H9 (cell line): Measurements from ENCODE around the gene MARCHF7. TPM values are rescaled to one million over a fixed set of nuclear protein-coding genes. Genes with fewer than 3 reads are reported as not detected.

ENCODE experiments used
- DNase-seq: peaks from one replicate; pipeline ENCODE4 v3.0.0-alpha.2; 2017
- H2AFZ ChIP-seq: one replicate; pipeline ENCODE4 v1.6.1; 2013; ENCODE audit warnings: mild to moderate bottlenecking, low read length, control low read depth, moderate library complexity
- H2AK5ac ChIP-seq: 2 replicates; pipeline ENCODE4 v1.6.1; 2013; ENCODE audit warnings: low read length, control low read depth, mixed read lengths; ENCODE audit not compliant: insufficient read length
- H2BK120ac ChIP-seq: one replicate; pipeline ENCODE4 v1.6.1; 2013; ENCODE audit warnings: low read depth, mild to moderate bottlenecking, low read length, control low read depth, inconsistent platforms; ENCODE audit not compliant: poor library complexity, severe bottlenecking
- H2BK12ac ChIP-seq: 2 replicates; pipeline ENCODE4 v1.6.1; 2013; ENCODE audit warnings: low read length, control low read depth, mixed read lengths, low read depth; ENCODE audit not compliant: insufficient read length
- H2BK15ac ChIP-seq: 2 replicates; pipeline ENCODE4 v1.6.1; 2013; ENCODE audit warnings: low read depth, low read length, control low read depth
- H2BK20ac ChIP-seq: one replicate; pipeline ENCODE4 v1.6.1; 2013; ENCODE audit warnings: low read depth, mild to moderate bottlenecking, low read length, control low read depth, inconsistent platforms; ENCODE audit not compliant: poor library complexity, severe bottlenecking
- H2BK5ac ChIP-seq: 2 replicates; pipeline ENCODE4 v1.6.1; 2013; ENCODE audit warnings: low read length, control low read depth, mixed read lengths; ENCODE audit not compliant: insufficient read length
- H3K14ac ChIP-seq: 2 replicates; pipeline ENCODE4 v1.6.1; 2013; ENCODE audit warnings: low read length, control low read depth; ENCODE audit not compliant: insufficient read depth
- H3K18ac ChIP-seq: 2 replicates; pipeline ENCODE4 v1.6.1; 2013; ENCODE audit warnings: low read depth, mild to moderate bottlenecking, mixed read lengths, low read length, control low read depth; ENCODE audit not compliant: insufficient read length
- H3K23ac ChIP-seq: 2 replicates; pipeline ENCODE4 v1.6.1; 2013; ENCODE audit warnings: low read length, control low read depth, mixed read lengths, low read depth; ENCODE audit not compliant: insufficient read length
- H3K23me2 ChIP-seq: 2 replicates; pipeline ENCODE4 v1.6.1; 2013; ENCODE audit warnings: low read depth, mild to moderate bottlenecking, mixed read lengths, low read length, control low read depth; ENCODE audit not compliant: insufficient read length, poor library complexity, severe bottlenecking
- H3K27ac ChIP-seq: 2 replicates; pipeline ENCODE4 v1.5.1; 2013; ENCODE audit warnings: low read length, control low read depth, mixed read lengths, low read depth; ENCODE audit not compliant: insufficient read length
- H3K27me3 ChIP-seq: 2 replicates; pipeline ENCODE4 v1.6.1; 2013; ENCODE audit warnings: low read length, control low read depth, inconsistent platforms; ENCODE audit not compliant: insufficient read depth
- H3K4ac ChIP-seq: 2 replicates; pipeline ENCODE4 v1.6.1; 2013; ENCODE audit warnings: low read depth, mild to moderate bottlenecking, control low read depth, inconsistent platforms, low read length, moderate library complexity
- H3K4me1 ChIP-seq: 2 replicates; pipeline ENCODE4 v1.6.1; 2013; ENCODE audit warnings: low read length, control low read depth, inconsistent platforms; ENCODE audit not compliant: insufficient read depth
- H3K4me2 ChIP-seq: 2 replicates; pipeline ENCODE4 v1.6.1; 2013; ENCODE audit warnings: low read length, control low read depth, mixed read lengths; ENCODE audit not compliant: insufficient read length, insufficient read depth
- H3K56ac ChIP-seq: 2 replicates; pipeline ENCODE4 v1.6.1; 2013; ENCODE audit warnings: low read depth, mild to moderate bottlenecking, mixed read lengths, low read length, control low read depth; ENCODE audit not compliant: insufficient read length
- H3K79me1 ChIP-seq: 2 replicates; pipeline ENCODE4 v1.6.1; 2013; ENCODE audit warnings: low read depth, mild to moderate bottlenecking, moderate library complexity, low read length, control low read depth, inconsistent platforms; ENCODE audit not compliant: insufficient read depth, poor library complexity, severe bottlenecking
- H3K79me2 ChIP-seq: 2 replicates; pipeline ENCODE4 v1.6.1; 2013; ENCODE audit warnings: low read length, control low read depth, inconsistent platforms; ENCODE audit not compliant: insufficient read depth
- H3K9ac ChIP-seq: 2 replicates; pipeline ENCODE4 v1.6.1; 2013; ENCODE audit warnings: low read length, control low read depth, mixed read lengths; ENCODE audit not compliant: insufficient read length; ENCODE audit errors: extremely low read depth
- H3K9me3 ChIP-seq: one replicate; pipeline ENCODE4 v1.6.1; 2013; ENCODE audit warnings: low read depth, low read length, inconsistent platforms; ENCODE audit not compliant: control insufficient read depth
- H3T11ph ChIP-seq: one replicate; pipeline ENCODE4 v1.6.1; 2013; ENCODE audit warnings: mild to moderate bottlenecking, low read length, control low read depth, inconsistent platforms
- H4K20me1 ChIP-seq: one replicate; pipeline ENCODE4 v1.6.1; 2013; ENCODE audit not compliant: control insufficient read depth, insufficient read length, insufficient read depth
- H4K5ac ChIP-seq: 2 replicates; pipeline ENCODE4 v1.6.1; 2013; ENCODE audit warnings: low read depth, mild to moderate bottlenecking, mixed read lengths, low read length, control low read depth; ENCODE audit not compliant: insufficient read length
- H4K8ac ChIP-seq: replicated peaks from 2 replicates; pipeline ENCODE4 v1.6.1; 2013; ENCODE audit warnings: low read length, control low read depth, mixed read lengths, low read depth; ENCODE audit not compliant: insufficient read length
- H4K91ac ChIP-seq: 2 replicates; pipeline ENCODE4 v1.6.1; 2013; ENCODE audit warnings: low read depth, mild to moderate bottlenecking, moderate library complexity, mixed read lengths, low read length, control low read depth; ENCODE audit not compliant: insufficient read length
- H3K27ac Mint-ChIP-seq, 3 experiments: 2 replicates in 2 of 3; 3 replicates in 1 of 3; pipeline ENCODE4 v1.8.0; 2020 to 2021; ENCODE audit warnings: mixed read lengths in 3 of 3, mild to moderate bottlenecking in 1 of 3, moderate library complexity in 1 of 3
- H3K27me3 Mint-ChIP-seq: 2 replicates; pipeline ENCODE4 v1.8.0; 2021; ENCODE audit warnings: low read depth, mild to moderate bottlenecking, moderate library complexity, mixed read lengths
- H3K36me3 Mint-ChIP-seq, 3 experiments: 2 replicates in 2 of 3; 3 replicates in 1 of 3; pipeline ENCODE4 v1.8.0; 2020 to 2021; ENCODE audit warnings: low read depth in 3 of 3, mixed read lengths in 3 of 3; ENCODE audit not compliant: insufficient read depth in 1 of 3
- H3K4me1 Mint-ChIP-seq, 2 experiments: 2 replicates each; pipeline ENCODE4 v1.8.0; 2020; ENCODE audit warnings: mixed read lengths in 2 of 2
- H3K4me3 Mint-ChIP-seq, 2 experiments: 2 replicates in 1 of 2; 3 replicates in 1 of 2; pipeline ENCODE4 v1.8.0; 2020 to 2021; ENCODE audit warnings: mild to moderate bottlenecking in 2 of 2, mixed read lengths in 2 of 2, moderate library complexity in 1 of 2
- H3K9me3 Mint-ChIP-seq, 2 experiments: 2 replicates in 1 of 2; 3 replicates in 1 of 2; pipeline ENCODE4 v1.8.0; 2020; ENCODE audit warnings: mild to moderate bottlenecking in 2 of 2, mixed read lengths in 2 of 2, moderate library complexity in 1 of 2
- CTCF ChIP-seq: fragments of 200-600 bp; sonication (generic); conservative IDR thresholded peaks from 3 replicates; pipeline ENCODE4 v1.8.0; 2021; ENCODE audit warnings: antibody characterized with exemption, mild to moderate bottlenecking
- total RNA-seq: library from RNA; stranded (reverse); gene quantifications from 2 replicates; pipeline ENCODE4 v1.2.1, GENCODE V29; 2021

Gene MARCHF7
- total RNA-seq, 1 experiment from 2014 or later = 111 TPM

DNA sequence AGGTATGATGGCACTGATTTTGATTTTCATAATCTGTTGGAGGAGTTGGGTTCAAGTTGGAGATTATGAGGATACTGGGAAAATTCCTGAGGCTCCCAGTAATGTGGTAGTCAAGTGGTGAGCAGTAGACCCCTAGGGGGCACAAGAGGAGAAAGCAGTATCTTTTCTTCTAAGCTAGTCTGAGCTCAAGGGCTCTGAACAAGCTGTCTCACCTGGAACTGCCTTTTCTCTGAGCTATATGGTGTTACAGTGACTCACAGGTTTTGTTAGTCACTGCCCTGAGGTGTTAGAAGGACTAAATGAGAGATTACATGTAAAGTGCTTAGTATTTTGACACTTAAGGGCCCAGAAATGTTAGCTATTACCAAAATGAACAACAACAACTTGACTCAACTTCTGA, 43.5 kb downstream of the MARCHF7 start:
- Histone ChIP-seq H3K27me3 (no peaks in the 10 kb centered on the region), H4K5ac (no peak overlapping the region), H4K8ac (no peak overlapping the region), H2BK5ac (no peak overlapping the region), H3K27ac (no peak overlapping the region), H2BK120ac (no peak overlapping the region), H3K9ac (no peak overlapping the region), H3K23ac (no peak overlapping the region), H3K79me1 (peaks cover 4% of the 10 kb centered on the region), H4K20me1 (no peaks in the 10 kb centered on the region), H3K56ac (no peak overlapping the region), H2AK5ac (no peak overlapping the region), H3K4ac (no peak overlapping the region), H3T11ph (no peak overlapping the region), H2AFZ (no peak overlapping the region), H3K4me2 (no peak overlapping the region), H3K18ac (no peak overlapping the region), H2BK12ac (no peak overlapping the region), H3K79me2 (peaks cover 4% of the 10 kb centered on the region; the same call in 1 of the 2 replicates), H2BK20ac (no peak overlapping the region), H3K9me3 (no peaks in the 10 kb centered on the region), H3K4me1 (no peaks in the 10 kb centered on the region), H3K23me2 (no peaks in the 10 kb centered on the region), H2BK15ac (no peak overlapping the region), H3K14ac (no peak overlapping the region), H4K91ac (no peak overlapping the region)
- peak; percentile 74 for TF ChIP-seq CTCF
- DNase-seq = no peak
- Mint-ChIP-seq H3K4me3 (no peak overlapping the region), H3K4me1 (no peaks in the 10 kb centered on the region), H3K36me3 (peaks cover 24 to 63% (median 56%) of the 10 kb centered on the region in 3 experiments; a peak in 6 of 7 replicates), H3K27me3 (no peaks in the 10 kb centered on the region), H3K9me3 (no peaks in the 10 kb centered on the region), H3K27ac (no peak overlapping the region)
